Measurements from ENCODE around the gene MMP24.

GRCh38 chr20:35311409-35311808, 84.9 kb downstream of the MMP24 start:
- TF ChIP-seq CTCF (IDR thresholded peaks at IDR 0.05) = no peak
- no peak for TF ChIP-seq POLR2A (IDR thresholded peaks at IDR 0.05)
- no peak for TF ChIP-seq POLR2AphosphoS5 (IDR thresholded peaks at IDR 0.05)
